Limb (tissue), 2 donors: ENCODE data around the gene CMTM6.
"Not testable (repeated sequence)": the region's sequence is repeated elsewhere in the genome, so short reads cannot be mapped to it uniquely, and the experiment has no call there.

Experiments
- DNase-seq, 2 donors: peaks; one replicate each; pipeline ENCODE4 v3.0.0-alpha.2; 2016; ENCODE audit errors: extremely low spot score in 2 of 2

CMTM6 gene, protein sequence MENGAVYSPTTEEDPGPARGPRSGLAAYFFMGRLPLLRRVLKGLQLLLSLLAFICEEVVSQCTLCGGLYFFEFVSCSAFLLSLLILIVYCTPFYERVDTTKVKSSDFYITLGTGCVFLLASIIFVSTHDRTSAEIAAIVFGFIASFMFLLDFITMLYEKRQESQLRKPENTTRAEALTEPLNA

DNA sequence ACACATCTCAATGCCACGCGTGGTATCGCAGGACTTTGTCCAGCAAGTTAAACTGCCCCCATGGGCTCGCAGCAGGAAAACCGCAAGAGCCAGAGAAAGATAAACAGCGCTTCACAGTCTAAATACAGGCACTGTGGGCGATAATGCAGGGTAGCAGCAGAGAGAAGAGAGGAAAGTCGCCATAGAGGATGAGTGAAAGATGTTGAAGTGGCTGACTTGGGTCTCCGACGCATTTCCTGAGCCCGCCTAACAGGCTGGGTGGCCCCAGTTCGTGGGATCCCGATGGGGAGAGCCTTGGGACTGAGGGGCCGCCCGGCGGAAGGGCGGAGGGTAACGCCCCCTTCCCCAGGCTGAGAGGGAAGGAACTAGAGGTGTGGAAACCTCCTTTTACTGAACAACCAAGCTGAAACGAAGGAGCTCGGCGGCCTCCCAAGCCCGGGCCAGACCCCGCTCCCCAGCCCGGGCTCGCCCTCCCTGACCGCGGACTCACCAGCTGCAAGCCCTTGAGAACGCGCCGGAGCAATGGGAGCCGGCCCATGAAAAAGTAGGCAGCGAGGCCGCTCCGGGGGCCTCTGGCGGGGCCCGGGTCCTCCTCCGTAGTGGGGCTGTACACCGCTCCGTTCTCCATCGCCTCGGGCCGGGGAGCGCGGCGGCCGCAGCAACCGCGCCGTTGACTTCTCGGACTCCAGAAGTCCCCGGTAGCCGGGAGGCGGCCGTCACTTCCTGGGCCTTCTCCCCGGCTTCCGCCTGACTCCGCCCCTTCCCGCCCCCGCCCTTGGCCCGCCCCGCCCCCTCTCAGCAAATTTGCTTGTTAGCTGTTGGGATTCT, at the start of gene CMTM6:
CMTM6 (minus strand) TSS at position 735 of the 828 bp plus-strand sequence; CDS start at position 628, 107 bp downstream.
- DNase-seq = peak; percentile 87 to 93

DNA sequence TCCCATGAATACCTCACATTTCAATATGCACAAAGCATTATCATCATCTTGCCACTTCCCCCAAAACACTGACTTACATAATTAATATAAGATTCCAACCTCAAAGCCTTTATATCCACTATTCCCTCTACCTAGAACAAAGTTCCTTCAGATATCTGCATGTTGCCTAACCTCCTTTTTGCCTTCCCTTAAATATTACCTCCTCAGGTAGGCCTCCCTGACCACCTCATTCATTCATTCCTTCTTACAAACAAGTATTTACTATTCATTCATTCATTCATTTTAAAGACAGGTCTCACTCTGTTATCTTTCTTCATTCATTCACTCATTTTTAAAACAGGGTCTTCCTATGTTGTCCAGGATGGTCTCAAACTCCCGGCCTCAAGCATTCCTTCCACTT, 49.4 kb upstream of the CMTM6 start:
- no peak for DNase-seq

DNA sequence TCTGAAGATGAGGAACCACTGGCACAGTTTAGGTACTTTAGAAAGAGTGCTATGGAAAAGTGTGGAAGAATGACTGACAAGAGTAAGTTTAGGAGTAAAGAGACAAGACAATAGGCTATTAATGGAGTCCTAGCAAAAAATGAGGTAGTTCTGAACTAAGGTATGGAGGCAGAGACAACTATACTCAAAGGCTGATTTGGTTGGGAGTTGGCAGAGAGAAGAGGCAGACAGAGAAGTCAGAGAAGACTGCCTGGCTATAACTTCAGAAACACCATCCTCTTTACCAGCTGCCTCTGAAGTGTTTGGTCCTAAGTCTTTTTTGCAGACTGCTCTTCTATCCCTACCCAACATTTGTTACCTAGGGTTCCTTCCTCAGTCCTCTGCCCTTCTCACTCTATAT, 48.8 kb upstream of the CMTM6 start:
- DNase-seq = no peak

DNA sequence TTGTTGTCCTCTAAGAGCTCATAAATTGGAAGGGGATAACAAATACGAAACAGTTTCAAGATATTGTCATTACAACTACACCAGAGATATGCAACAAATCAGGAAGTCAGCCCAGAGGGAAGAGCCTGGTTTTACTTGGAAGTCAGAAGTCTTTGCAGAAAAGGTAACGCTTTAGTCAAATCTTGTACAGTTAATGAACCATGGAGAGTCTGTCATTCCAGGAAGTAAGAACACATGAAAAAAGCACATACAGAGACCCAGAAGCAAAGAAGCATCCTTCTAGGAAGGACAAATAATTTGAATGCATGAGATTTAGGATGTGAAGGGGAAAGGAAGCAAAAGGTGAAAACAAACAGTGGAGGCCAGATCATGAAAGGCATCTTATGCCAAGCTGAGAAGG, 48.4 kb upstream of the CMTM6 start:
- no peak for DNase-seq

DNA sequence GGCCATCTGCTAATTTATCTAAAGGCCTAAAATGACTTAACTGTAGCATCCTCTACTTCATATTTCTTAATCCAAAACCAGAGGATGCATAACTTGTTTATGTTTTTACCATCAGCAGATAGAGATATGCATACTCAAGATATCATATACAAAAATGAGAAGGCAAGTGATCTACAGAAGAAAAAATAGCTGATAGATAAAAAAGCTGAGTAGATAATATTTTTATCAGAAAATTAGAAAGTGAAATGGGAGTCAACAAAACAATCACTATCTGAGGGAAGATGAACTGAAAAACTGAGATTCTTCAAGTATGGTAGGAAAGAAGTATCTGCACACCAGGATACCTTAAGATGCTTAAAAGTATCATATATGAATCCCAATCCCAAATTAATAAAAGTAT, 42.7 kb upstream of the CMTM6 start:
- no peak for DNase-seq

DNA sequence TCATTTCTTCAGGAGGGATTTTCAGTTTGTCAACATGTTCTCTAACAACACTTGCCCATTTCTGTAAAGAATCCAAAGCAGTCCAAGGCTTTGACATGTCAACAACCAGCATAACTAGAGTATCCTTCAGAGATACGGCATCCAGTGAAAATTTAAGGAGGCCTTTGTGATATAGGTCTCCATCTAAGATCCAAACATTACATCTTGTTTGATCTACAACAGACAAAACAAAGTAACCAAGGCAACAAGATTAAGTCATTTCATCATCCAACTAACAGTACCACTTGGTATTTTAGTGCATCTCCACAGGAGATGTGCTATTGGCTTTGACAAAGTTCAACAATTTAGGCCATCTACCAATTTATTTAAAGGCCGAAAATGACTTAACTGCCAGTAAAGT, 42.2 kb upstream of the CMTM6 start:
- no peak for DNase-seq

DNA sequence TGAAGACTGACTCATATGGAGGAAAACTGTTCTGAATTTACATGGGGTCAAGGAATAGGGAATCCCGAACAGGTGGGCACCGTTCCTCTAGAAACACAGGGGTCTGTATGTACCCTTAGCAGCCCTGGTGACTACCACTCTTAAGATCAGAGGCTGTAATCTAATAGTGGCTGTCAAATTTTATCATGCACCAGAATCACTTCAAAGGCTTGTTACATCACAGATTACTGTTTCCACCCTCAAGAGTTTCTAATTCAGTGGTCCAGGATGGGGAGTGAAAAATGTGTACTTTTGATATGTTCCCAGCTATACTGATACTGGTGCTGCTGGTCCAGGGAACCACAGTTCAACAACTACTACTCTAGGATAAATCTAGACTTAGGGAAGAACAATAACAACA, 40.2 kb upstream of the CMTM6 start:
- DNase-seq = no peak

DNA sequence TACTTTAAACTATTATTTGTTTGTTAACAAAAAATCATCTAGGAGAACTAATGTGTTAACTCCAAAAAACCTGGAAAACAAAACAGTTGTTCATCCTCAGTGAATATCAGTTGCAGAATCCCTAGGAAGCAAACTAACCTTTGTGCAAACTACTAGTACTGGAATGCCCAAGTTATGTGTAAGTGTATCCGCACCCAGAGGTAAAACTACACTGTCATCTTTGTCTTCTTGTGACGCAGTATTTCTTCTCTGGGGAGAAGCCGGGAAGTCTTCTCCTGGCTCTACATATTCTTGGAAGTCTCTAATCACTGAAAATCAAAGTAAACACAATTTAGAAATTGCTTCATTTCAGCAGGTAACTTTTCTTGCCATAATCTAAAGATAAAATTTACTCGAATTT, 38.2 kb upstream of the CMTM6 start:
- DNase-seq = no peak

DNA sequence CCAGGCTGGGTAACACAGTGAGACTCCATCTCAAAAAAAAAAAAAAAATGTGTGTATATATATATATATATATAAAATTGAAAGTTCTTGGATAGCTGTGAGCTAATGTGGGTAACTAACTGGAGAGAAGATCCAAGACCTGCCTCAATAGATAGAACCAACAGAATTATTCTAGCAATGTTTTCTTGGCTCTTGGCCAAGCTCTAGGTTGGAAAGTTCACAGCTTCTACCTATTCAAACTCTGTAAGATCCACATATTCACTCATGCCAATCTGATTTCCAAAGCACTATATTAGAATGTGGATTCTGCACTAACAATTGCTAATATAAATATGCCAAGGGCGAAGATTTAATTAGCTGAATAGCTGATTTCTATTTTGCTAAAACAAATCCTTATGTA, 29.8 kb upstream of the CMTM6 start:
- DNase-seq = no peak

DNA sequence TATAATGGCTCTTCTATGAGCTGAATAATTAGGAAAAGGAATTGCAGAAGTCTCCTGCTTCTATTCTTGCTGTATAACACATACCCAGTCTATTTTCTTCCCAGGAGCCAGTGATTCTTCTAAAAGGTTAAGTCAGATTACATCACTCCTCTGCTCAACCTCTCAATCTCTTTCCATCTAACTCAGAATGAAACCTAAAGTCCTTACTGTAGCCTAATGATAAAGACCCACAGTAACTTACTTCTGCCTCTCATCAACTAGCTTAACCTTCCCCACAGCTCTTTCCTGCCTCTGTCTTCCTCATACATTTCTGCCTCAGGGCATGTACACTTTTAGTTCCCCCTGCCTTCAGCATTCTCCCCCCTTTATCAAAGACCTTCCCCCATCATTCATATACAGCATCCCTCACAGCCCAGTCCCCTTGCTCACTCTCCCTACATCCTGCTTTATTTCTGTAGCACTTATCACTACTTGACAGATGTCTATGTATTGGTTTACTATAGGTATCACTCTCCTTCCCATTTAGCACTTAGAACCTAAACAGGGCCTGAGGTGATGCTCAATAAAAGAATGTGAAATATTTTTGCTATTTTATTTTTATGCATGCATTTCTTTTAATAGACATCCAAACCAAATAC, 28.5 kb upstream of the CMTM6 start:
- DNase-seq = no peak

DNA sequence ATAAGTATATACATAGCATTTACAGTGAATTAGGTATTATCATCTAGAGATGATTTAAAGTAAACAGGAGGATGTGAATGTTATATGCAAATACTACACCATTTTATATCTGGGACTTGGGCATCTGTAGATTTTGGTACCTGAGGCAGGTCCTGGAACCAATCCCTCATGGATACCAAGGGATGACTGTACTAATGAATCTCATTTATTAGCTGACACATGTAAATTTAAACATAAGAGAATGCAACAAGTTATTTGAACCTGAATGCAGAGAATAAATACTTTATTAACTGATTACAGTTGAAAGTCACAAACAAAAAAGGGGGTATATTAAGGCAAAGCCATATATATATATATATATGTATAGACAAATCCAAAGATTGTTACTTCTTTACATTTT, 23.1 kb upstream of the CMTM6 start:
- no peak for DNase-seq

DNA sequence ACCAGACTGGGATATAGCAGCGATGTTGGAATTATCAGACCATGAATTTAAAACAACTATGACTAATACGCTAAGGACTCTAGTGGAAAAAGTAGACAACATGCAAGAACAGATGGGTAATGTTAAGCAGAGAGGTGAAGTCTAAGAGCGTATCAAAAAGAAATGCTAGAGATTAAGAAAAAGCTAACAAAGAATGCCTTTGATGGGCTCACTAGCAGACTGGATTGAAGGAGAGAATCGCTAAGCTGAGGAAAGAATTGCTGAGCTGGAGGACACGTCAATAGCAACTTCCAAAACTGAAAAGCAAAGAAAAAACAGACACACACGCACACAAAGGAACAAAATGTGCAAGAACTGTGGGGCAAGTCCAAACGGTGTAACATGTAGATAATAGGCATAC, 20.0 kb upstream of the CMTM6 start:
- no peak for DNase-seq

DNA sequence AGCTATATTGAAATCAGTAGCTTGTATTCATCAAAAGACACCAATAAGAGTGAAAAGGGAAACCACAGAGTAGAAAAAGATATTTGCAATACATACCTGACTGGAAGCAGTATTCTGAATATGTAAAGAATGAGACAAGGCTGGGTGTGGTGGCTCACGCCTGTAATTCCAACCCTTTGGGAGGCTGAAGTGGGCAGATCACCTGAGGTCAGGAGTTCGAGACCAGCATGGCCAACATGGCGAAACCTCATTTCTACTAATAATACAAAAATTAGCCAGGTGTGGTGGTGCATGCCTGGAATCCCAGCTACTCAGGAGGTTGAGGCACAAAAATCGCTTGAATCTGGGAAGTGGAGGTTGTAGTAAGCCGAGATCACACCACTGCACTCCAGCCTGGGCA, 16.3 kb upstream of the CMTM6 start:
- DNase-seq = not testable (repeated sequence)

DNA sequence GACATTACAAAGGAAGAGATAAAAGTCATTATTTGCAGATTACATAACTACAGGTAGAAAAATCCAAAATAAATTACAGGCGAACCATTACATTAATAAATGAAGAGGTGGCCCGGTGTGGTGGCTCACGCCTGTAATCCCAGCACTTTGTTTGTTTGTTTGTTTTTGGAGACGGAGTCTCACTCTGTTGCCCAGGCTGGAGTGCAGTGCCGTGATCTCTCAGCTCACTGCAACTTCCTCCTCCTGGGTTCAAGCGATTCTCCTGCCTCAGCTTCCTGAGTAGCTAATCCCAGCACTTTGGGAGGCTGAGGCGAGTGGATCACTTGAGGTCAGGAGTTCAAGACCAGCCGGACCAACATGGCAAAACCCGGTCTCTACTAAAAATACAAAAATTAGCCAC, 14.1 kb upstream of the CMTM6 start:
- not testable (repeated sequence) for DNase-seq

DNA sequence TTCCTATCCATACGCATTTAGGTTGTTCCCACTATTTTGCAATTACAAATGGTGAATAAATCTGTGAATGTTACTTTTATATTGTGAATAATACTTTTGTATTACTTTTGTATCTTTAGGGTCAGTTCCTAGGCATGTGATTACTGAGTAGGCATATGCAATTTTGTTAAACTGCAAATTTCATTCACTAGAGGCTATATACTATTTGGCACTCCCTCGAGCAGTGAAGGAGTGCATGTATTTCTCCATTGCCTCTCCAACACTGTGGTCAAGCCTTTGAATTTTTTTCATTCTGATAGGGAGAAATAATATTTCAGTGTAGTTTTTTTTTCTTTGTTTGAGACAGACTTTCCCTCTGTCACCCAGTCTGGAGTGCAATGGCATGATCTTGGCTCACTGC, 8.4 kb upstream of the CMTM6 start:
- no peak for DNase-seq

DNA sequence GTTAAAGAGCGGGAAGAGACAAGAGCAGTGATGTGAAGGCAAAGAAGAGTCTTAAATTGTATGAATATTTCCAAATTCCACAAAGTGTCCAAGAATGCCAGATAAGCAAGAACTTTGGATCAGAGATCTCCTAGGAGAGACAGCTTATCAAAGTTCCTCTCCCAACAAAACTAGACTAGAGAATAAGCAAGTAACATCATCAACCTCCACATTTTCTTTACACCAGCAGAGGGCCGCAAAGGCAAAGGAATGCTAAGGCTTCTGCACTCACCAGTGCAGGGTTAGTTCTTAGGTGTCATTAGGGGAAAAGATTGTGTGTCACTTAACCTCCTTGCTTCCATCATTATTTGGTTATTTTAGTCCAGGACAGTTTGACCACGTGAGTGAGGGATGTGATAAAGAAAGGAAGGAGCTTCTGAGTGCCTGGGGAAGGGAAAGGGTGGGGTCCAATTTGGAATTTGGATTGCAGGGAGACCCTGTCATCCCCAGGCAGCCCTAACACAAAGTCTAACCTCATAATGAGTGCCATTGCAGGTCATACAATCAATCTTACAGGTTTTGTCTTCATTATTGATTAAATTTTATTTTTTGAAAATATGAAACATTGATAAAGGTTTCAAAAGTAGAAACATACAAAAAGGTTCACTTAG, 7.5 kb upstream of the CMTM6 start:
- DNase-seq = peak; percentile 66 to 71

DNA sequence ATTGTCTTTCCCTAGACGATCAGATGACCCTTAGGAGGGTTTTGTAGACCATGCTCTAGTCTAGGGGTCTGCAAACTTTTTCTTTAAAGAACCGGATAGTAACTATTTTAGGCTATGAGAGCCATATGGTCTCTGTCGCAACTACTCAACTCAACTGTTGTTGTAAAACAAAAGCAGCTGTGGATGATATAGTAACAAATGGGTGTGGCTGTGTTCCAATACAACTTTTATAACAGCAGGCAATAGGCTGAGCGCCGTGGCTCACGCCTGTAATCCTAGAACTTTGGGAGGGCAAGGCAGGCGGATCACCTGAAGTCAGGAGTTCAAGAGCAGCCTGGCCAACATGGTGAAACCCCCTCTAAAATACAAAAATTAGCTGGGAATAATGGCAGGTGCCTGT, 6.1 kb upstream of the CMTM6 start:
- DNase-seq = no peak

DNA sequence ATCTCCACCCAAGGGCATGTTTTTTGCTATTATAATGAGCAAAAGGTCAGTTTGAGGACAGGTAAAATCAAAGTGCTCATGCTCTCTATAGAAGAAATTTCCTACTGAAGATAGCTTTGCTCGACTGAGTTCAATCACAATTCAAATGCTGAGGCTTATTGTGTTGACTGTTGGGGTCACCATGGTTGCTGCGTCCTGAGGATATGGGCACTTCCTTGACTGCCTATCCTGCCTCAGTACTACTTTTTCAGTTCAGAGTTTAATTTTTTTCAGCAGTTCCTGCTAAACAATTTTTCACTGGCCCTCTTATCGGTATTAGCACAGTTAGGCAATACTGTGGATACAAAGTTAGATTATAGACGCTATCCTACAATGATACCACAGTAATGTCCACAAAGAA, 3.8 kb upstream of the CMTM6 start:
- DNase-seq = no peak

DNA sequence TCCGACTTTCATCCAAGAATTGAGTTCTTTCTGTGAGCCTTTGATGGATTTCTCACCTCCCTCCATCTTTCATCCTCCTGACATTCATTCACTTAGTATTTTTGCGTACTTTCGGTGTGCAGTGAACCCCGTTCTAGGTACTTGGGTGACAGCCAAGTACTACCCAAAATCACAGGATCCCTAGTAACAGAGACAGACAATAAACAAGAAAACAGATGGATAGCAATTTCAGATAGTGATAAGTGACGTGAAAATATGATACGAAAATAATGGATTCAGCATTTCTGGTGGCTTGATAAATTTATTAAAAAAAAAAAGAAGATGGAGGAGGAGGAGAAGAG, 264 bp upstream of the CMTM6 start:
- DNase-seq = no peak

DNA sequence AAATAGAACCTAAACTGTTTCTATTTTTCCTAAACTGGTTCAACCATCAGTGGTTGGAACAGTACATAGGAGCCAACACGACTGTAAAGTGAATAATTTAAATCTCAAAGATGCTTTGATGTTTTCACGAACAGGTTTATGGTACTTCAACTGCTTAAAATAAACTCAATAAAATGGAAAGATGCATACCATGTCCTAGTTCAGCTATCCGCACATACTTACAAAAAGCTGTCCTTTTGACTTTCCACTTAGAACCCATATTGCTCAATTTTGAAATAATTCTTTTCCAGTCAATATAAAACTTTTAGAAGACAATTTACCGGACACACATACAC, 902 bp downstream of the CMTM6 start:
- no peak for DNase-seq

DNA sequence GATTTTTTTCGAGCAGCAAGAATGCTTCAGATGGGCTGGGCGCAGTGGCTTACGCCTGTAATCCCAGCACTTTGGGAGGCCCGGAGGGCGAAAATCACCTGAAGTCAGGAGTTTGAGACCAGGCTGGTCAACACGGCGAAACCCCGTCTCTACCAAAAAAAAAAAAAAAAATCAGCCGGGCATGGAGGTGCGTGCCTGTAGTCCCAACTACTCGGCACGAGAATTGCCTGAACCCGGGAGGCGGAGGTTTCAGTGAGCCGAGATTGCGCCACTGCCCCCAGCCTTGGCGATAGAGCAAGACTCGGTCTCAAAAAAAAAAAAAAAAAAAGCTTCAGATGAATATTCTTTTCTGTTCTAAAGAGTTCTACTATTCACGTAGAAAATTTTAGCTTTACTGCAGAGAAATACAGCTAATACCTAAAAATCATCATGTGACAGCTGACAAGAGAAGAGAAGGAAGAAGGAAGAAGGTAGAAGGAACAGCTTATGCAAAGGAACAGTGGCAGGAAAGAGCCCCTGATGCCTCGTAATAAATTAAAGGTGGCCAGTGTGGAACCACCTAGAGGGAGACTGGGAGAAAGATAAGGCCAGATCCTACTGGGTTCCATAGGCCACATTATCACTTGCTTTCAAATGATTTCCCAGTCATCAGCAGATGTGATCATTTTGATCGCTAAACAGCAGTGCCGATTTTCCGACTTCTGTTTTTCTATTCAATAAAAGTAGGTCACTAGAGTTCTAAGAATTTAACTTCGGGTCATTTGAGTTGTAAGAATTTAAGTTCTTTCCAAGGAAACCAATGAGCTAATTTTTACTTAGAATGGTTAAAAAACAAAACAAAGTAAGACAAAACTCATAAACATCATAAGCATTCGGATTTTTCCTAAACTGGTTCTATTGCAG, 1.5 kb downstream of the CMTM6 start:
- no peak for DNase-seq

DNA sequence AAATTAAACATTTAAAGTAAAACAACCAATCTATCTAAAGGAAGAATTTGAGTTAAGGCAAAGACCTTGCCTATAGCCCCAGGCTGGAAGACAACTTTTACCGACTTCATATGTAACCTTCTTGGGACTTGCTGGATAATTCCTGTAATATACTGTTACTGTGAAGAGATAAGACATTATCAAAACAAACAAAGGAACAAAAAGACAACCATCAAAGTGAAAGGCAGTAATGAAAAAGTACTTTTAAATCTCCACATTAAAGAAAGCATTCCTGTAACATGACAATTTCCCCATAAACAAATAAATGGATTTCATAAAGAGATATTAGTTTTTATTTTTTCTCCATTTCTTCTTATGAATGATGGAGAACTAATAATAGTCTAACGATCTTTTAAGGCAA, 2.4 kb downstream of the CMTM6 start:
- no peak for DNase-seq
